ENCODE measurements around the gene OVCH1. TPM values are rescaled to one million over a fixed set of nuclear protein-coding genes. Genes with fewer than 3 reads are reported as not detected.

OVCH1 gene
- total and polyA plus RNA-seq, 9 of the 15 experiments (the other 6 are each of a cell fraction or from before 2014, with no cell fraction given), result not detected

GRCh38 chr12:29531471-29531870 lies 34.0 kb upstream of the OVCH1 start:
- Histone ChIP-seq H3K9me1 (ENCODE audit: control insufficient read depth, insufficient read depth, low read length) (no peaks in the 10 kb centered on the region), H3K4me2 (ENCODE audit: insufficient read depth, low read length) (no peak overlapping the region), H2AFZ (ENCODE audit: low read depth, low read length) (no peak overlapping the region), H3K4me3 (no peak overlapping the region), H3K9me3 (replicated peaks; ENCODE audit: control insufficient read depth, insufficient read depth, low read depth, low read length) (no peaks in the 10 kb centered on the region), H3K79me2 (ENCODE audit: control insufficient read depth, insufficient read depth, low read length) (no peaks in the 10 kb centered on the region), H3K9ac (ENCODE audit: insufficient read depth in 1 of 2, low read depth in 2 of 2, low read length in 2 of 2) (no peak overlapping the region), H3K36me3 (ENCODE audit: control insufficient read depth, insufficient read depth, low read length) (no peaks in the 10 kb centered on the region), H3K27me3 (ENCODE audit: control insufficient read depth in 2 of 2, insufficient read depth in 2 of 2, low read length in 2 of 2) (no peaks in the 10 kb centered on the region), H3K27ac (ENCODE audit: extremely low read depth, low read depth, low read length) (no peak overlapping the region), H4K20me1 (replicated peaks; ENCODE audit: control insufficient read depth, insufficient read depth, low read length) (no peaks in the 10 kb centered on the region), H3K4me1 (replicated peaks in 1 of 2; ENCODE audit: control insufficient read depth in 2 of 2, insufficient read depth in 2 of 2, low read length in 2 of 2) (no peaks in the 10 kb centered on the region)
- intact Hi-C loops (cut with micrococcal nuclease) (no loop called here), in situ Hi-C loops (cut with MboI) (loop anchor here (25.0 kb wide), 1 partner anchor 1706 kb away; no protein-coding TSS in a partner anchor)
- ChIA-PET CTCF (ENCODE audit: low intra/inter-chr PET ratio) (no interaction called here), POLR2A (interaction anchor here (1.5 kb wide), 1 partner anchor 26 kb away, joined by 4 read pairs; no protein-coding TSS in a partner anchor)
- 0% methylated on average over 1 of the region's 1 CpG for WGBS (ENCODE audit: insufficient coverage, low coverage, missing lambda C conversion rate)
- TF ChIP-seq ESRRB (CRISPR knock-in tag; IDR thresholded peaks at IDR 0.05; ENCODE audit: borderline replicate concordance) (no peak), KLF1 (tag; IDR thresholded peaks at IDR 0.05) (no peak), MAZ (CRISPR knock-in tag; conservative IDR thresholded peaks at IDR 0.05 in 1 of 2, IDR thresholded peaks at IDR 0.05 in 1 of 2) (no peak), IRF2 (CRISPR knock-in tag; IDR thresholded peaks at IDR 0.05) (no peak), RHOXF2B (CRISPR knock-in tag; conservative IDR thresholded peaks at IDR 0.05) (no peak), BDP1 (IDR thresholded peaks at IDR 0.05; ENCODE audit: insufficient read depth, insufficient read length) (no peak), SFPQ (IDR thresholded peaks at IDR 0.05; ENCODE audit: low read depth, low read length) (no peak), MTF1 (CRISPR knock-in tag; IDR thresholded peaks at IDR 0.05; ENCODE audit: borderline replicate concordance) (no peak), SIRT6 (IDR thresholded peaks at IDR 0.05; ENCODE audit: low read depth, low read length) (no peak), POLR2AphosphoS2 (IDR thresholded peaks at IDR 0.05; ENCODE audit: low read length) (no peak), ZNF311 (CRISPR knock-in tag; IDR thresholded peaks at IDR 0.05) (no peak), EGR1 (conservative IDR thresholded peaks at IDR 0.05) (no peak), ZNF696 (CRISPR knock-in tag; conservative IDR thresholded peaks at IDR 0.05) (no peak), SMARCC2 (IDR thresholded peaks at IDR 0.05; ENCODE audit: low read depth) (no peak), SRSF7 (optimal IDR thresholded peaks at IDR 0.05; ENCODE audit: low read depth, low read length) (no peak)
- ATAC-seq (no peak), FAIRE-seq (no peak), DNase-seq (ENCODE audit: extremely low read depth in 1 of 4, low spot score in 3 of 4) (no peak)
- BruUV-seq (replicated peaks), result no TSS peak

All from K562 (cell line).